HepG2 (cell line): ENCODE results near the gene THSD8. TPM values are rescaled to one million over a fixed set of nuclear protein-coding genes. Genes with fewer than 3 reads are reported as not detected.

Source experiments
- AHDC1 ChIP-seq: sonication (generic); formaldehyde crosslinking; IDR thresholded peaks from 2 replicates; pipeline ENCODE4 v1.5.1; 2020; ENCODE audit warnings: mild to moderate bottlenecking, missing genetic modification reagents, borderline replicate concordance
- CC2D1A ChIP-seq: sonication (generic); formaldehyde crosslinking; IDR thresholded peaks from 2 replicates; pipeline ENCODE4 v1.8.1; 2023; ENCODE audit warnings: mild to moderate bottlenecking, missing genetic modification reagents
- DZIP1 ChIP-seq: sonication (generic); formaldehyde crosslinking; IDR thresholded peaks from 2 replicates; pipeline ENCODE4 v1.5.0; 2020; ENCODE audit warnings: mild to moderate bottlenecking, missing genetic modification reagents
- MED8 ChIP-seq: sonication (generic); formaldehyde crosslinking; IDR thresholded peaks from 2 replicates; pipeline ENCODE4 v1.8.1; 2023; ENCODE audit warnings: mild to moderate bottlenecking, missing genetic modification reagents; ENCODE audit not compliant: insufficient replicate concordance
- TEAD3 ChIP-seq: optimal IDR thresholded peaks from 2 replicates; pipeline ENCODE3; 2016; ENCODE audit warnings: borderline replicate concordance
- ZMYM2 ChIP-seq: sonication (generic); formaldehyde crosslinking; IDR thresholded peaks from 2 replicates; pipeline ENCODE4 v1.8.0; 2022; ENCODE audit warnings: mild to moderate bottlenecking, missing genetic modification reagents
- ZNF251 ChIP-seq: sonication (generic); formaldehyde crosslinking; IDR thresholded peaks from 2 replicates; pipeline ENCODE4 v1.9.0; 2021; ENCODE audit warnings: mild to moderate bottlenecking, missing genetic modification reagents
- ZNF629 ChIP-seq: sonication (generic); formaldehyde crosslinking; conservative IDR thresholded peaks from 2 replicates; pipeline ENCODE4 v1.5.0; 2020; ENCODE audit warnings: missing genetic modification reagents
- polyA plus RNA-seq, 8 experiments: library from polyadenylated mRNA; depleted of rRNA in 3 of 8; stranded (reverse) in 7 of 8; unstranded in 1 of 8; fragments of >200 nt; fragmentation: Illumina TruSeq in 4 of 8; extraction: Trizol in 4 of 8; gene quantifications; 2 replicates each; pipeline versions ENCODE4 v1.2.1 to v1.2.3, GENCODE V29; 2011 to 2016; ENCODE audit warnings: low read depth in 4 of 8, missing spikeins in 1 of 8, mixed read lengths in 1 of 8; ENCODE audit not compliant: insufficient read depth in 1 of 8
- total RNA-seq, 5 experiments: library from RNA; depleted of rRNA; stranded (reverse); fragments of >200 nt; fragmentation: Illumina TruSeq; extraction: Trizol; gene quantifications; 2 replicates each; pipeline ENCODE4 v1.2.3, GENCODE V29; 2016; ENCODE audit warnings: low read depth in 1 of 5
- TF ChIP-seq, protein P1 (sequence below): sonication (generic); formaldehyde crosslinking; IDR thresholded peaks from 2 replicates; pipeline ENCODE4 v1.8.0; 2022; ENCODE audit warnings: missing genetic modification reagents, mild to moderate bottlenecking, moderate library complexity, borderline replicate concordance
- TF ChIP-seq, protein P2 (sequence below): sonication (generic); formaldehyde crosslinking; IDR thresholded peaks from 2 replicates; pipeline ENCODE4 v1.5.1; 2020; ENCODE audit warnings: mild to moderate bottlenecking, missing genetic modification reagents

Gene THSD8
- total and polyA plus RNA-seq, 2 of the 13 experiments (the other 11 are each of a cell fraction or from before 2014, with no cell fraction given) = 4.8 to 14.9 TPM

DNA sequence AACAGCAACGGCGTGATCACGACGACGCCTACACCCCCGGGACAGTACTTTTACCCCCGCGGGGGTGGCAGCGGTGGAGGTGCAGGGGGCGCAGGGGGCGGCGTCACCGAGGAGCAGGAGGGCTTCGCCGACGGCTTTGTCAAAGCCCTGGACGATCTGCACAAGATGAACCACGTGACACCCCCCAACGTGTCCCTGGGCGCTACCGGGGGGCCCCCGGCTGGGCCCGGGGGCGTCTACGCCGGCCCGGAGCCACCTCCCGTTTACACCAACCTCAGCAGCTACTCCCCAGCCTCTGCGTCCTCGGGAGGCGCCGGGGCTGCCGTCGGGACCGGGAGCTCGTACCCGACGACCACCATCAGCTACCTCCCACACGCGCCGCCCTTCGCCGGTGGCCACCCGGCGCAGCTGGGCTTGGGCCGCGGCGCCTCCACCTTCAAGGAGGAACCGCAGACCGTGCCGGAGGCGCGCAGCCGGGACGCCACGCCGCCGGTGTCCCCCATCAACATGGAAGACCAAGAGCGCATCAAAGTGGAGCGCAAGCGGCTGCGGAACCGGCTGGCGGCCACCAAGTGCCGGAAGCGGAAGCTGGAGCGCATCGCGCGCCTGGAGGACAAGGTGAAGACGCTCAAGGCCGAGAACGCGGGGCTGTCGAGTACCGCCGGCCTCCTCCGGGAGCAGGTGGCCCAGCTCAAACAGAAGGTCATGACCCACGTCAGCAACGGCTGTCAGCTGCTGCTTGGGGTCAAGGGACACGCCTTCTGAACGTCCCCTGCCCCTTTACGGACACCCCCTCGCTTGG, 9.6 kb upstream of the THSD8 start (continued):
- TF ChIP-seq, protein P1, sequence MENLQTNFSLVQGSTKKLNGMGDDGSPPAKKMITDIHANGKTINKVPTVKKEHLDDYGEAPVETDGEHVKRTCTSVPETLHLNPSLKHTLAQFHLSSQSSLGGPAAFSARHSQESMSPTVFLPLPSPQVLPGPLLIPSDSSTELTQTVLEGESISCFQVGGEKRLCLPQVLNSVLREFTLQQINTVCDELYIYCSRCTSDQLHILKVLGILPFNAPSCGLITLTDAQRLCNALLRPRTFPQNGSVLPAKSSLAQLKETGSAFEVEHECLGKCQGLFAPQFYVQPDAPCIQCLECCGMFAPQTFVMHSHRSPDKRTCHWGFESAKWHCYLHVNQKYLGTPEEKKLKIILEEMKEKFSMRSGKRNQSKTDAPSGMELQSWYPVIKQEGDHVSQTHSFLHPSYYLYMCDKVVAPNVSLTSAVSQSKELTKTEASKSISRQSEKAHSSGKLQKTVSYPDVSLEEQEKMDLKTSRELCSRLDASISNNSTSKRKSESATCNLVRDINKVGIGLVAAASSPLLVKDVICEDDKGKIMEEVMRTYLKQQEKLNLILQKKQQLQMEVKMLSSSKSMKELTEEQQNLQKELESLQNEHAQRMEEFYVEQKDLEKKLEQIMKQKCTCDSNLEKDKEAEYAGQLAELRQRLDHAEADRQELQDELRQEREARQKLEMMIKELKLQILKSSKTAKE (CRISPR knock-in tag) = 0 out of 2 replicates have a peak, but pooled peaks have one; percentile 18
- TF ChIP-seq ZMYM2 (CRISPR knock-in tag) (no peak), MED8 (CRISPR knock-in tag) (peak; percentile 54), CC2D1A (0 out of 2 replicates have a peak, but pooled peaks have one; percentile 26), DZIP1 (CRISPR knock-in tag) (0 out of 2 replicates have a peak, but pooled peaks have one; percentile 46), AHDC1 (no peak), ZNF251 (CRISPR knock-in tag) (no peak), ZNF629 (CRISPR knock-in tag) (no peak), TEAD3 (CRISPR knock-in tag) (peak; percentile 22)
- TF ChIP-seq, protein P2, sequence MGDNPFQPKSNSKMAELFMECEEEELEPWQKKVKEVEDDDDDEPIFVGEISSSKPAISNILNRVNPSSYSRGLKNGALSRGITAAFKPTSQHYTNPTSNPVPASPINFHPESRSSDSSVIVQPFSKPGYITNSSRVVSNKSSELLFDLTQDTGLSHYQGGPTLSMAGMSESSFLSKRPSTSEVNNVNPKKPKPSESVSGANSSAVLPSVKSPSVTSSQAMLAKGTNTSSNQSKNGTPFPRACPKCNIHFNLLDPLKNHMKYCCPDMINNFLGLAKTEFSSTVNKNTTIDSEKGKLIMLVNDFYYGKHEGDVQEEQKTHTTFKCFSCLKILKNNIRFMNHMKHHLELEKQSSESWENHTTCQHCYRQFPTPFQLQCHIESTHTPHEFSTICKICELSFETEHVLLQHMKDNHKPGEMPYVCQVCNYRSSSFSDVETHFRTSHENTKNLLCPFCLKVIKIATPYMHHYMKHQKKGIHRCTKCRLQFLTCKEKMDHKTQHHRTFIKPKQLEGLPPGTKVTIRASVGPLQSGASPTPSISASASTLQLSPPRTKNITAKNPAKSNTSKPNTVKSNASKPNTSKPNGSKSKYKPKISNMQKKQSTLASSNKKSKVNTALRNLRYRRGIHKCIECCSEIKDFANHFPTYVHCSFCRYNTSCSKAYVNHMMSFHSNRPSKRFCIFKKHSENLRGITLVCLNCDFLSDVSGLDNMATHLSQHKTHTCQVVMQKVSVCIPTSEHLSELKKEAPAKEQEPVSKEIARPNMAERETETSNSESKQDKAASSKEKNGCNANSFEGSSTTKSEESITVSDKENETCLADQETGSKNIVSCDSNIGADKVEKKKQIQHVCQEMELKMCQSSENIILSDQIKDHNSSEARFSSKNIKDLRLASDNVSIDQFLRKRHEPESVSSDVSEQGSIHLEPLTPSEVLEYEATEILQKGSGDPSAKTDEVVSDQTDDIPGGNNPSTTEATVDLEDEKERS (CRISPR knock-in tag) = no peak
